Liver (tissue), 9 donors: ENCODE data around the gene FMO2. TPM values are rescaled to one million over a fixed set of nuclear protein-coding genes. Genes with fewer than 3 reads are reported as not detected.

Experiments used
- DNase-seq: peaks from one replicate; pipeline ENCODE4 v3.0.0-alpha.2; 2017; ENCODE audit warnings: low spot score
- H3K27ac ChIP-seq, 2 donors: one replicate each; pipeline ENCODE4 v1.7.0; 2013; ENCODE audit warnings: inconsistent platforms in 2 of 2, low read length in 2 of 2, control low read depth in 1 of 2, low read depth in 1 of 2, mild to moderate bottlenecking in 1 of 2
- H3K27me3 ChIP-seq, 4 donors: one replicate each; pipeline versions ENCODE4 v1.6.1 to v1.7.0; 2013; ENCODE audit warnings: low read length in 3 of 4, inconsistent platforms in 1 of 4, mild to moderate bottlenecking in 1 of 4, moderate library complexity in 1 of 4; ENCODE audit not compliant: control insufficient read depth in 4 of 4, insufficient read depth in 4 of 4
- H3K36me3 ChIP-seq, 4 donors: one replicate each; pipeline versions ENCODE4 v1.6.1 to v1.7.0; 2013; ENCODE audit warnings: low read length in 3 of 4, mild to moderate bottlenecking in 3 of 4, low read depth in 1 of 4, moderate library complexity in 1 of 4; ENCODE audit not compliant: control insufficient read depth in 4 of 4, insufficient read depth in 3 of 4
- H3K4me1 ChIP-seq, 4 donors: one replicate each; pipeline versions ENCODE4 v1.6.1 to v1.7.0; 2013; ENCODE audit warnings: low read length in 3 of 4, mild to moderate bottlenecking in 3 of 4, moderate library complexity in 1 of 4; ENCODE audit not compliant: control insufficient read depth in 4 of 4, insufficient read depth in 4 of 4
- H3K4me3 ChIP-seq, 3 donors: one replicate each; pipeline versions ENCODE4 v1.6.1 to v1.7.0; 2013; ENCODE audit warnings: low read length in 3 of 3, control low read depth in 1 of 3, low read depth in 1 of 3, mild to moderate bottlenecking in 1 of 3
- H3K9ac ChIP-seq, 2 donors: one replicate each; pipeline ENCODE4 v1.7.0; 2013; ENCODE audit warnings: low read length in 2 of 2, mild to moderate bottlenecking in 2 of 2, moderate library complexity in 2 of 2, control low read depth in 1 of 2, low read depth in 1 of 2
- H3K9me3 ChIP-seq, 4 donors: one replicate each; pipeline versions ENCODE4 v1.6.1 to v1.7.0; 2013; ENCODE audit warnings: low read length in 3 of 4; ENCODE audit not compliant: control insufficient read depth in 4 of 4
- ATF3 ChIP-seq: IDR thresholded peaks from 2 replicates; pipeline ENCODE4 v1.6.1; 2016; ENCODE audit warnings: antibody characterized with exemption
- EGR1 ChIP-seq, 2 donors: IDR thresholded peaks; 2 replicates each; pipeline ENCODE4 v1.6.1; 2016 to 2018; ENCODE audit warnings: antibody characterized with exemption in 2 of 2, low read depth in 2 of 2
- FOXA1 ChIP-seq: IDR thresholded peaks from 2 replicates; pipeline ENCODE4 v1.6.1; 2016; ENCODE audit warnings: antibody characterized with exemption
- FOXA2 ChIP-seq: IDR thresholded peaks from 2 replicates; pipeline ENCODE4 v1.6.1; 2016; ENCODE audit warnings: antibody characterized with exemption
- GABPA ChIP-seq, 2 donors: IDR thresholded peaks in 1 of 2; conservative IDR thresholded peaks in 1 of 2; 2 replicates each; pipeline ENCODE4 v1.6.1; 2016; ENCODE audit warnings: antibody characterized with exemption in 2 of 2, mild to moderate bottlenecking in 1 of 2, moderate library complexity in 1 of 2
- HNF4A ChIP-seq, 2 donors: conservative IDR thresholded peaks; 2 replicates each; pipeline ENCODE4 v1.6.1; 2016; ENCODE audit warnings: antibody characterized with exemption in 2 of 2, mild to moderate bottlenecking in 2 of 2
- HNF4G ChIP-seq: IDR thresholded peaks from 2 replicates; pipeline ENCODE4 v1.6.1; 2016; ENCODE audit warnings: antibody characterized with exemption
- JUND ChIP-seq, 2 donors: IDR thresholded peaks; 2 replicates each; pipeline ENCODE4 v1.6.1; 2016; ENCODE audit warnings: antibody characterized with exemption in 2 of 2
- REST ChIP-seq: IDR thresholded peaks from 2 replicates; pipeline ENCODE4 v1.6.1; 2016; ENCODE audit warnings: antibody characterized with exemption, mild to moderate bottlenecking
- RXRA ChIP-seq, 2 donors: IDR thresholded peaks; 2 replicates each; pipeline ENCODE4 v1.6.1; 2017 to 2018; ENCODE audit warnings: antibody characterized with exemption in 2 of 2, mild to moderate bottlenecking in 1 of 2
- SP1 ChIP-seq: IDR thresholded peaks from 2 replicates; pipeline ENCODE4 v1.6.1; 2018; ENCODE audit warnings: antibody characterized with exemption, mild to moderate bottlenecking
- YY1 ChIP-seq: IDR thresholded peaks from 2 replicates; pipeline ENCODE4 v1.6.1; 2016; ENCODE audit warnings: antibody characterized with exemption, mild to moderate bottlenecking
- ZBTB33 ChIP-seq: IDR thresholded peaks from 2 replicates; pipeline ENCODE4 v1.6.1; 2016; ENCODE audit warnings: antibody characterized with exemption
- WGBS: extraction: QIAGEN DNeasy Blood & Tissue Kit; methylation state at CpG from one replicate; pipeline ENCODE4 v1.1.7; 2013; 5-methylcytosine and 5-hydroxymethylcytosine counted together
- polyA plus RNA-seq, 2 donors: library from polyadenylated mRNA; stranded (reverse) in 1 of 2; unstranded in 1 of 2; fragments of 200-250 nt in 1 of 2; fragments of >200 nt in 1 of 2; fragmentation: Nextera tagmentation in 1 of 2; extraction: Ambion mirVana in 1 of 2; gene quantifications; one replicate each; pipeline versions ENCODE4 v1.2.1 to v1.2.3, GENCODE V29; 2013 to 2015
- total RNA-seq, 2 donors: library from RNA; depleted of rRNA; stranded (reverse); fragments of >200 nt; gene quantifications; one replicate each; pipeline ENCODE4 v1.2.3, GENCODE V29; 2014
- donor health status: healthy.
- donor health status: healthy.
- donor health status: healthy.
- donor health status: healthy.
- donor health status: healthy.

The FMO2 gene
- total and polyA plus RNA-seq, 4 donors, result 0.14 to 1.6 (median 1.1) TPM

GRCh38 chr1:171210355-171210754 lies 25.3 kb downstream of the FMO2 start (continued):
- TF ChIP-seq FOXA1, result peak; percentile 88
- TF ChIP-seq ATF3, result no peak
- TF ChIP-seq RXRA (IDR thresholded peaks at IDR 0.05), result peak; percentile 29 to 82
- no peak for TF ChIP-seq HNF4G
- peak; percentile 85 for TF ChIP-seq FOXA2
- TF ChIP-seq GABPA (IDR thresholded peaks at IDR 0.05 in 1 of 2, conservative IDR thresholded peaks at IDR 0.05 in 1 of 2), result no peak

GRCh38 chr1:171212607-171213351 lies 27.7 kb downstream of the FMO2 start:
- Histone ChIP-seq H3K27me3 (no peaks in the 10 kb centered on the region), H3K9me3 (no peaks in the 10 kb centered on the region), H3K4me3 (no peak overlapping the region), H3K4me1 (peaks cover 2 to 11% (median 8%) of the 10 kb centered on the region in 4 donors), H3K9ac (no peak overlapping the region), H3K27ac (no peak overlapping the region), H3K36me3 (no peaks in the 10 kb centered on the region)
- TF ChIP-seq GABPA (IDR thresholded peaks at IDR 0.05 in 1 of 2, conservative IDR thresholded peaks at IDR 0.05 in 1 of 2), result no peak
- TF ChIP-seq FOXA2, result no peak
- TF ChIP-seq RXRA (IDR thresholded peaks at IDR 0.05), result no peak
- TF ChIP-seq SP1, result no peak
- DNase-seq, result no peak
- WGBS, result 82% methylated on average over 3 of the region's 3 CpGs

- Histone ChIP-seq H3K9ac (no peak overlapping the region), H3K4me3 (peak overlapping the region in 2 of 3 donors; percentile 7 to 35), H3K36me3 (no peaks in the 10 kb centered on the region), H3K27me3 (no peaks in the 10 kb centered on the region), H3K9me3 (no peaks in the 10 kb centered on the region), H3K27ac (no peak overlapping the region), H3K4me1 (peaks cover 2 to 11% (median 8%) of the 10 kb centered on the region in 4 donors)
- DNase-seq, result no peak
- TF ChIP-seq JUND (IDR thresholded peaks at IDR 0.05) (no peak), HNF4A (conservative IDR thresholded peaks at IDR 0.05) (peak; percentile 64 to 83), HNF4G (no peak)
- 72% methylated on average over 12 of the region's 12 CpGs for WGBS
Measured at GRCh38 chr1:171213559-171214454, 28.7 kb downstream of the FMO2 start.

GRCh38 chr1:171217658-171218443 lies 32.8 kb downstream of the FMO2 start:
- no peak overlapping the region for H3K9ac ChIP-seq
- 88% methylated on average over 9 of the region's 9 CpGs for WGBS
- DNase-seq, result no peak
- no peaks in the 10 kb centered on the region for H3K36me3 ChIP-seq
- no peak for TF ChIP-seq ZBTB33
- TF ChIP-seq FOXA1, result no peak
- no peak for TF ChIP-seq FOXA2
- no peak for TF ChIP-seq EGR1 (IDR thresholded peaks at IDR 0.05; ENCODE audit: low read depth in 2 of 2)
- TF ChIP-seq YY1, result no peak
- TF ChIP-seq HNF4A (conservative IDR thresholded peaks at IDR 0.05), result no peak
- no peak for TF ChIP-seq GABPA (IDR thresholded peaks at IDR 0.05 in 1 of 2, conservative IDR thresholded peaks at IDR 0.05 in 1 of 2)
- TF ChIP-seq HNF4G, result no peak
- TF ChIP-seq REST, result no peak
- no peaks in the 10 kb centered on the region for H3K27me3 ChIP-seq
- H3K4me3 ChIP-seq, result no peak overlapping the region
- no peaks in the 10 kb centered on the region for H3K4me1 ChIP-seq
- H3K27ac ChIP-seq, result no peak overlapping the region
- no peaks in the 10 kb centered on the region for H3K9me3 ChIP-seq
